ENCODE data around the gene KLF7.
A peak's percentile ranks its signal among the peaks of the same experiment; 100 is the strongest.

The KLF7 gene

GRCh38 chr2:207181526-207182274 lies 16.0 kb upstream of the KLF7 start:
- H3K27me3 ChIP-seq (ENCODE audit: insufficient read depth, poor library complexity, severe bottlenecking), result no peaks in the 10 kb centered on the region
- TF ChIP-seq REST (IDR thresholded peaks at IDR 0.05; ENCODE audit: insufficient replicate concordance, low read depth) (no peak), SPI1 (IDR thresholded peaks at IDR 0.05; ENCODE audit: borderline replicate concordance, low read depth) (no peak), POLR2AphosphoS5 (IDR thresholded peaks at IDR 0.05; ENCODE audit: low read depth) (no peak), CTCF (IDR thresholded peaks at IDR 0.05; ENCODE audit: insufficient read depth, low read length) (no peak), GABPA (IDR thresholded peaks at IDR 0.05; ENCODE audit: low read depth) (no peak)
- H3K27ac ChIP-seq (replicated peaks), result no peak overlapping the region
- H3K4me3 ChIP-seq (replicated peaks; ENCODE audit: insufficient read depth, low read length), result no peak overlapping the region
- DNase-seq (ENCODE audit: low read depth in 1 of 2, low spot score in 1 of 2), result no peak

GRCh38 chr2:207180741-207181140 lies 15.0 kb upstream of the KLF7 start:
- Histone ChIP-seq H3K4me3 (replicated peaks; ENCODE audit: insufficient read depth, low read length) (no peak overlapping the region), H3K27me3 (ENCODE audit: insufficient read depth, poor library complexity, severe bottlenecking) (no peaks in the 10 kb centered on the region), H3K27ac (replicated peaks) (no peak overlapping the region)
- TF ChIP-seq SPI1 (IDR thresholded peaks at IDR 0.05; ENCODE audit: borderline replicate concordance, low read depth) (no peak), CTCF (IDR thresholded peaks at IDR 0.05; ENCODE audit: insufficient read depth, low read length) (no peak), POLR2AphosphoS5 (IDR thresholded peaks at IDR 0.05; ENCODE audit: low read depth) (no peak), REST (IDR thresholded peaks at IDR 0.05; ENCODE audit: insufficient replicate concordance, low read depth) (no peak), GABPA (IDR thresholded peaks at IDR 0.05; ENCODE audit: low read depth) (no peak)
- no peak for DNase-seq (ENCODE audit: low read depth in 1 of 2, low spot score in 1 of 2)

- Histone ChIP-seq H3K27ac (replicated peaks) (no peak overlapping the region; the same call in 1 of the 2 replicates), H3K27me3 (ENCODE audit: insufficient read depth, poor library complexity, severe bottlenecking) (no peaks in the 10 kb centered on the region), H3K4me3 (replicated peaks; ENCODE audit: insufficient read depth, low read length) (no peak overlapping the region)
- TF ChIP-seq CTCF (IDR thresholded peaks at IDR 0.05; ENCODE audit: insufficient read depth, low read length) (no peak), SPI1 (IDR thresholded peaks at IDR 0.05; ENCODE audit: borderline replicate concordance, low read depth) (peak; percentile 77; the same call in 1 of the 2 replicates), REST (IDR thresholded peaks at IDR 0.05; ENCODE audit: insufficient replicate concordance, low read depth) (no peak), GABPA (IDR thresholded peaks at IDR 0.05; ENCODE audit: low read depth) (no peak), POLR2AphosphoS5 (IDR thresholded peaks at IDR 0.05; ENCODE audit: low read depth) (no peak)
- DNase-seq (ENCODE audit: low read depth in 1 of 2, low spot score in 1 of 2), result no peak
These were observed 10.5 kb upstream of the KLF7 start for GRCh38 chr2:207176247-207176646.
